Measurements from ENCODE around the gene MS4A14. TPM values are rescaled to one million over a fixed set of nuclear protein-coding genes. Genes with fewer than 3 reads are reported as not detected.
A peak's percentile ranks its signal among the peaks of the same experiment; 100 is the strongest.

The MS4A14 gene
- total RNA-seq, 3 donors from 2014 or later (not counting 1 experiment from before 2014, with no cell fraction given), result 0.34 to 0.80 (median 0.78) TPM

GRCh38 chr11:60390419-60390818, 5.8 kb upstream of the MS4A14 start:
- intact Hi-C loops (cut with micrococcal nuclease), result no loop called here
- Histone ChIP-seq H3K4me1 (ENCODE audit: control insufficient read depth, insufficient read depth, low read length) (peaks cover 7% of the 10 kb centered on the region), H3K36me3 (ENCODE audit: control insufficient read depth, insufficient read depth, low read length) (no peaks in the 10 kb centered on the region), H3K27me3 (ENCODE audit: control insufficient read depth, insufficient read depth, low read length) (no peaks in the 10 kb centered on the region), H3K9me3 (ENCODE audit: control insufficient read depth, insufficient read depth, low read length) (no peaks in the 10 kb centered on the region), H3K27ac (ENCODE audit: low read length) (peak overlapping the region; percentile 51), H3K4me3 (ENCODE audit: low read length) (no peak overlapping the region)
- H3K27ac Mint-ChIP-seq, result no peak overlapping the region
- H3K4me3 Mint-ChIP-seq, result no peak overlapping the region
- no peaks in the 10 kb centered on the region for H3K4me1 Mint-ChIP-seq
- DNase-seq, result no peak
- H3K36me3 Mint-ChIP-seq, result no peaks in the 10 kb centered on the region
- ATAC-seq, result no peak
- H3K27me3 Mint-ChIP-seq (ENCODE audit: low read depth in 2 of 2), result peaks cover 0 to 4% of the 10 kb centered on the region in 2 donors
- no peak for TF ChIP-seq CTCF (IDR thresholded peaks at IDR 0.05)
- no peaks in the 10 kb centered on the region for H3K9me3 Mint-ChIP-seq

DNA sequence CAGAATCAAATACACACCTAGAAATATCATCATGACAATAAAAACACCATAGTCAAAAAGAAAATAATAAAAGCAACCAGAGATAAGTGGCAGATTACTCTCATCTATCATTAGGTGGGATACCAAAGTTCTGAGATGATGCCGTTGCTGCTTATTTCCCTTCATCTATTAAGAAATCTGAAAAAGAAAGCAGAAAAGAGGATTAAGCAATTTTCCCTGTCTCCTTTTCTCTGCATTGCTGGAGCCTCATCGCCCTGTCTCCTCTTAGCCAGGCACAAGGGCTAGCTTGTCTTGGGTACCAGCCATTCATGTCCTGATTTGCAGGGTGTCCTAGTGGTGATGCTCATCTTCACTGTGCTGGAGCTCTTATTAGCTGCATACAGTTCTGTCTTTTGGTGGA, 3.9 kb upstream of the MS4A14 start:
- ATAC-seq, result no peak
- Histone ChIP-seq H3K4me3 (ENCODE audit: low read length) (no peak overlapping the region), H3K27ac (ENCODE audit: low read length) (no peak overlapping the region), H3K4me1 (ENCODE audit: control insufficient read depth, insufficient read depth, low read length) (peaks cover 11% of the 10 kb centered on the region), H3K9me3 (ENCODE audit: control insufficient read depth, insufficient read depth, low read length) (no peaks in the 10 kb centered on the region), H3K27me3 (ENCODE audit: control insufficient read depth, insufficient read depth, low read length) (no peaks in the 10 kb centered on the region), H3K36me3 (ENCODE audit: control insufficient read depth, insufficient read depth, low read length) (no peaks in the 10 kb centered on the region)
- peaks cover 11 to 13% of the 10 kb centered on the region in 2 donors for H3K4me1 Mint-ChIP-seq
- no peaks in the 10 kb centered on the region for H3K9me3 Mint-ChIP-seq
- H3K4me3 Mint-ChIP-seq, result no peak overlapping the region
- 95% methylated on average over 2 of the region's 2 CpGs for WGBS (ENCODE audit: insufficient coverage)
- no peak for DNase-seq
- H3K27me3 Mint-ChIP-seq (ENCODE audit: low read depth in 2 of 2), result no peaks in the 10 kb centered on the region
- H3K27ac Mint-ChIP-seq, result no peak overlapping the region
- no peaks in the 10 kb centered on the region for H3K36me3 Mint-ChIP-seq
- intact Hi-C loops (cut with micrococcal nuclease), result no loop called here
- no peak for TF ChIP-seq CTCF (IDR thresholded peaks at IDR 0.05)

DNA sequence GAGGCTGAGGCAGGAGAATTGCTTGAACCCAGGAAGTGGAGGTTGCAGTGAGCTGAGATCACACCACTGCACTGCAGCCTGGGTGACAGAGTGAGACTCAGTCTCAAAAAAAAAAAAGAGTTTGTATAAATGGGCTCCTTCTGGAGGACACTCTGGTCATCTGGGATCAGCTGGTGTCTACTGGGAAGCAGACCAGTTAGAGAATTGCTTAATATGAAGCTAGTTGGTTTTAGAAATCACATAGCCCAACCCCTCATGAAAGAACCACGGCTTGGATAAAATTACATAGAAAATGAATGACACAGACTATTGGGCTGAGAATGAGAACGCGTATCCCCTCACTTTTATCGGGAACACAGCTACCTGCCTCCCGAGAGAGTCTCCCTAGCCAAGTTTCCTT, 3.2 kb upstream of the MS4A14 start:
- Histone ChIP-seq H3K4me1 (ENCODE audit: control insufficient read depth, insufficient read depth, low read length) (peaks cover 11% of the 10 kb centered on the region), H3K36me3 (ENCODE audit: control insufficient read depth, insufficient read depth, low read length) (no peaks in the 10 kb centered on the region), H3K4me3 (ENCODE audit: low read length) (no peak overlapping the region), H3K27ac (ENCODE audit: low read length) (no peak overlapping the region), H3K27me3 (ENCODE audit: control insufficient read depth, insufficient read depth, low read length) (no peaks in the 10 kb centered on the region), H3K9me3 (ENCODE audit: control insufficient read depth, insufficient read depth, low read length) (no peaks in the 10 kb centered on the region)
- Mint-ChIP-seq H3K36me3 (no peaks in the 10 kb centered on the region), H3K9me3 (no peaks in the 10 kb centered on the region), H3K27ac (no peak overlapping the region), H3K4me1 (peaks cover 13% of the 10 kb centered on the region in 2 donors), H3K27me3 (ENCODE audit: low read depth in 2 of 2) (no peaks in the 10 kb centered on the region), H3K4me3 (no peak overlapping the region)
- WGBS (ENCODE audit: insufficient coverage), result 93% methylated on average over 5 of the region's 5 CpGs
- intact Hi-C loops (cut with micrococcal nuclease), result no loop called here
- DNase-seq (no peak), ATAC-seq (no peak)
- no peak for TF ChIP-seq CTCF (IDR thresholded peaks at IDR 0.05)

GRCh38 chr11:60394666-60395380, 1.4 kb upstream of the MS4A14 start:
- H3K4me1 ChIP-seq (ENCODE audit: control insufficient read depth, insufficient read depth, low read length), result peaks cover 7% of the 10 kb centered on the region
- TF ChIP-seq CTCF (IDR thresholded peaks at IDR 0.05), result no peak
- no peak overlapping the region for H3K27ac ChIP-seq (ENCODE audit: low read length)
- no peak for DNase-seq
- no peaks in the 10 kb centered on the region for H3K36me3 ChIP-seq (ENCODE audit: control insufficient read depth, insufficient read depth, low read length)
- no peak overlapping the region for H3K4me3 ChIP-seq (ENCODE audit: low read length)
- no peaks in the 10 kb centered on the region for H3K27me3 ChIP-seq (ENCODE audit: control insufficient read depth, insufficient read depth, low read length)
- WGBS (ENCODE audit: insufficient coverage), result 92% methylated on average over 3 of the region's 7 CpGs
- no peaks in the 10 kb centered on the region for H3K9me3 Mint-ChIP-seq
- H3K27ac Mint-ChIP-seq, result no peak overlapping the region
- H3K27me3 Mint-ChIP-seq (ENCODE audit: low read depth in 2 of 2), result no peaks in the 10 kb centered on the region
- no peaks in the 10 kb centered on the region for H3K9me3 ChIP-seq (ENCODE audit: control insufficient read depth, insufficient read depth, low read length)
- peaks cover 13% of the 10 kb centered on the region in 2 donors for H3K4me1 Mint-ChIP-seq
- H3K4me3 Mint-ChIP-seq, result no peak overlapping the region
- ATAC-seq, result no peak
- no peaks in the 10 kb centered on the region for H3K36me3 Mint-ChIP-seq
- intact Hi-C loops (cut with micrococcal nuclease), result no loop called here

Data from natural killer cell (primary cell).